Amniotic stem cell (primary cell): ENCODE data around the gene MYOM1.
"Not testable (repeated sequence)": the region's sequence is repeated elsewhere in the genome, so short reads cannot be mapped to it uniquely, and the experiment has no call there.

Experiments used
- DNase-seq: peaks from one replicate; lab custom pipeline; 2025; lab: John Stamatoyannopoulos, UW

Gene MYOM1

DNA sequence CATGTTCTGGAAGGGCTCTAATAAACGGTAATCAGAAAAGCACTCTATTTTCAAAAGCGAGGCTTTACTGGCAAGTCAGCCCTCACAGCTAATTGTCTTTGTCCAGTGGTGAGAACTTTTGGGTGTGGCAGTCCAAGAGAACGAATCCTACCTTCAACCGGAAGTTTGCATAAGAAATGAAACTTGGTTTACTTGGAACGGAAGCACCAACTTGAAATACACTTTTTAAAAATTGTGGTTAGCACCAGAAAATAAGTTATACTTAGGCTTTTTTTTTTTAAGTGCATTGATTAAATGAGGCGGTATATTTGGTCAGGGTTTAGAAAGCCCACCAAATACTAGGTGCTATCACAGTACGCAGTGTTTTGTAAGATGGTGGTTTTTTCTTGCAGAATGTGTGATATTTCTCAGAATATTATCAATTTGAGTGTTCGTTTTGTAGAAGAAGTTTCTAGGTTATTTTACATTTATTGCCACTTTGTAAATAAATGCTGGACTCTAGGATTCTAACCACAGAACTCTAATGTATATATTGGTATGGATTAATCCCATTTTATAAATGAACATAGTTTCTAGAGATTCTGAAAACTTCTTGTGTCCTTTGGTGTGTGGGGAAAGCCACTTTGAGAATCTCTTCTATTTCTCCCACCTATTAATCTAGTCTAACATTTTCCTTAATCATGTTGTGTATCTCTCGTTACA lies 29.0 kb upstream of the MYOM1 start:
- no peak for DNase-seq

GRCh38 chr18:3248062-3248657 lies 28.4 kb upstream of the MYOM1 start:
- no peak for DNase-seq

DNA sequence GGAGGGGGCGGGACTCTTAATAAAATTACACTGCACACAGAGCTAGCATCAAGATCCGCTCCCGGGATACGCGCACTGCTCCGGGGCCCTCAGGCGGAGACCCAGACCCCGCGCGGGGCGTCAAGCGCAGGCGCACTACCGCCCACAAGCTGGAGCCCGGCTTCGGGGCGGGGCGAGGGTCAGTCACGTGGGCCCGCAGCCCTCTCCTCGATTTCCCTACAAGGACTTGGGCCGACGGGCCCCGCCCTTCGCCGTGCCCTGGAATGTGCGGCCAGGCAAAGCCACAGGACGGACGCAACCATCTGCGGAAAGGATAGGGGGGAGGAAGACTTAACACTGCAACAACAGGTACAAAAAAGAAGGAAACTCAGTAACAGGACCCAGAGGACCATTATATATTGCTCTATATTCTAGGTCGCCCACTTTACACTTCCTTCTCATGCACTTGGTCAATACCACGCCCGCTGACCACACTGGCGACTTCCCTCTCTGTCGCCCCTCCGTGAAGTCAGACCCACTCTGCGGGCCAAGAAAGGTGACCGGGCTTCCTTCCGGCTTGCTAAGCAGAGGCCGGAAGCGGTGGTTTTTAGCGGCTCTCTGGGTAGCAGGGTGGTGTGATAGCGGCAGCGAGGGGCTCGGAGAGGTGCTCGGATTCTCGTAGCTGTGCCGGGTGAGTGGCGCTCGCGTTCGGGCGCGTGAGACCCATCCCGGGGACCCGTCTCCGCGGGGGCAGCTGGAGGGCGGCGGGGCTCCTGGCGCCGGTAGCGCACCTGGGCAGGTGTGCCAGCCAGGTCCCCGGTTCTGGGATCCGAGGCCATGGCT lies 27.7 kb upstream of the MYOM1 start, which contains the start of gene MYL12A:
TSS of gene MYL12A (plus strand) at position 562 of the 822 bp plus-strand sequence. CDS start 5,447 bp downstream, outside the sequence.
- DNase-seq = peak; percentile 85

GRCh38 chr18:3246635-3247239 lies 27.0 kb upstream of the MYOM1 start:
- no peak for DNase-seq

DNA sequence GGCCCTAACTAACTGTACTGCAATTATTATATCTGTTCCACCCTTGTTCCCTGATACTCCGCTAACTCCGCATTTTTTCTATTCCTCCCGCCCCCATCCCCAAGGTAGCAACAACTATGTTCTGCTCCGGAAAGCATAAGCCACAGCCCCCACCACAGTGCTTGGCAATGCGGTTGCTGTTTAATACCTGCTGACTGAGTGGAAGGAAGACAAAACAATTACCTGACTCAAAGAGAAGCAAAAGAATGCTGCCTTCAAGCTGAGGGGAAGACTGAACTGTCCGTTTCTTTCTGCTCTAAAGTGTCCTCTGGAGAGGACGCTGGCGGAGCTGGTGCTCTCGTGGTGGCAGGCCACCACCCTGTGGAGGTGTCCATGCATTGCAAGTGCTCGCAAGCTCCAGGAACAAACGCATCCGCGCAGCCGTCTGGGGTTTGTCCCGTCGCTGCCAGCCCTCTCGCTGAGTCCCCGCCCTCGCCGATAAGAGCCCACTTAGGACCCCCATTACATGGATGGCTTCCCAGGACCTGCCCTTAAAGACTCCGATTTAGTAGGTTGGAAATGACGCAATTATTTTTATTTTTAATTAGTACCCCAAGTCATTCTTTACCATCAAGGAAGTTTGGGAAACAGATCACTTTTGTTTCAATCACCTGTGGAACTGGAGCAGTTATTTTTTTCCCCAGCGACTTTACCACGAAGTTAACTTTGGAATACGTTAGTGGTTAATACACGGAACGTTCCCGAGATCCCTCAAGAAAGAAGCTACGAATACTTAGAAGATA lies 26.3 kb upstream of the MYOM1 start:
- DNase-seq = peak; percentile 66

GRCh38 chr18:3245185-3245564 lies 25.4 kb upstream of the MYOM1 start:
- DNase-seq = no peak

GRCh38 chr18:3238742-3239141 lies 19.0 kb upstream of the MYOM1 start:
- no peak for DNase-seq

- DNase-seq = no peak
Observed at GRCh38 chr18:3236470-3236869, 16.7 kb upstream of the MYOM1 start.

GRCh38 chr18:3235846-3236245 lies 16.1 kb upstream of the MYOM1 start:
- DNase-seq = no peak

DNA sequence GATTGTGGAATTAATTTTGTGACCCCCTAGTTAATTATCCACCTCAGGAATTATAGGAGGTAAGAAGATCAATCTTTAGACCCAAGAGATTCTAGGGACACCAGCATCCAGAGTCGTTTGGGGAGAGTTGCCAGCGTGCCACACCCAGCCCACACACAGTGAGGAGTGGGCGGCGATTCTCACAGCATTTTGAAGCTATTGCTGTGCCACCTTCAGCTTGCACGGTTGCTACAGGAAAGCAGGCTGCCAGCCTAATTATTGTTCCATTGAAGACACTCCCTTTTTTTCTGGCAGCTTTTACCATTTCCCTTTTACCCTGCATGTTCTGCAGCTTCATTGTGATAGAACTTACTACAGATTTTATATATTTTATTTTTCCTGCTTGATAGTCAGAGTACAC lies 14.7 kb upstream of the MYOM1 start:
- DNase-seq = no peak

DNA sequence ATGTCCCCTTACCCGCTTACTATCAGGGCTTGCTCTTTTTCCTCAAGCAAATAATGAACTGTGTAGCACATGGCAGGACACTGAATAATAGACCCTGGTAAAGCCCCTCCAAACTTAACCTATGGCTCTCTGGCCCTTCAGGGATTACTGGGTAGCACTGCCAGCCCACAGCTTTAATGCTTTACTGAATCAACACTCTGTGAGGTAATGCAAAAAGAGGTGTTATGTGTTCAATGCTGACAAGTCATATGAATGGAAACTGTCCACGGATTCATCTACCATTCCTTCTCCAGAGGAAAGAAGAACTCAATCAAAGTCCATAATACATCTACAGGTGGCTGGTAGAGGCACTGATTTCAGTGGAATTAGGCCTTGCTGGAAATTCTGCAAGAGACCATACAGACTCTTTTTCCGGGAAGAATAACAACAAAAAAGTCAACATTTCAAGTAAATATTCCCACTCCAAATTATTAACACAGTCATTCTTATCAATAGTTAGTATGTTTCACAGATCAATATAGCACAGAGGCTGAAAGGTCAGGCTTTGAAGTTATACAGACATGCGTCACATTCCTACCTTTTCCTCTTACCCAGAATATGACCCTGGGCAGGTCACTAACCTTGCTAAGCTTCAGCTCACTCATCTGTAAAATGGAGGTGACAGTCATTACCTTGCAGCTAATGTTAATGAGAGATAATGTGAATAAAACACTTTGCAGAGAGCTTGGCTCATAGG lies 13.8 kb upstream of the MYOM1 start:
- no peak for DNase-seq

DNA sequence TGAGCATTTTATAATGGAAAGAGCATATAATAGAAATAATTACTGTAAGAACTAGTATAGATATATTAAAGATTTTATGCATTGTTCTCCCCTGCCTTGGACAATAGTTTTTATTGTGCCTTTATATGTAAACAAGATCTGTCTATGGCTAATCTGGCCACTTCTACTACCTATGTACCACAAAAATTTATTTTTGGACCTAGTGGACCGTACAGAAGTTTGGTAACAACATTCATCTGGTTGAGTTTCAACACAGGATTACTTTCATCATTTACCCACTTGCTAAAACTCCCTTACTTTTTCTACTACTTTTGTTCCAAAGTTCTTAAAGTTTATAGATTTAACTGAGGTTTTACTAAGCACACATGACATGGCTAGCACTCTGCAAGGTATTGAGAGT lies 13.2 kb upstream of the MYOM1 start:
- no peak for DNase-seq

DNA sequence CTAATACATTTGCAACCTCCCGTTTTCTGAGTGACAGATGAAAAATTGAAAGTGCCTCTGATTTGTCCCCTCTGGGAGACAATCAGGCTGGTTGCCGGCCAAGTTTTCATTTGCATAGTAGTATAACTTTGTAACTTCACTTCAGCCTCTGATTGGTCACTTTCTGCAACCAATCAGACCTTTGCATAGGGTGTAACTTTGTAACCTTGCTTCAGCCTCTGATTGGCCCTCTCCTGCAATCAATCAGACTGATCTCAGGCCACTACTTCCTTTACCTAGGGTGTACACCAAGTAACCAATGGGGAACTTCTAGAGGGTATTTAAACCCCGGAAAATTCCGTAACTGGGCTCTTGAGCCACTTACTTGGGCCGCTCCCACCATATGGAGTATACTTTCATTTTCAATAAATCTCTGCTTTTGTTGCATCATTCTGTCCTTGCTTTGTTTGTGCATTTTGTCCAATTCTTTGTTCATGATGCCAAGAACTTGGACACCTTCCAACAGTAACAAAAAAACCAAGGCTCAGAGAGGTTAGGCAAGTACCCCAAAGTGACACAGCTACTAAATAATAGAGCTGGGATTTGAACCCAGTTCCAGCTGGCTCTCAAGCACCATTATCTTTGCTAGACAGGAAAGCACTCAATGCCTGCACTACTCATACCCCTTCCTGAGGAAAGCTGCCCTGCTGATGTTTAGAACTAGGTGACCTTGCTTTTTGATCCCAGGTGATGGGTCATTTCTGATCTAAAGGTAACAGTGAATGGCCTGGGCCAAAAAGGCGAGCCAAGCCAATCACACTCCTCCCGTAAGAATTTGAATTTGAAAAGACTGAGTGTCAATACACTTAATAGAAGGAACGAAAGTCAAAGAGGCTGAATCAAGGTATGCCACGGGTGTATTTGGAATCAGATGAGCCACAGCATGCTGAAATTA lies 10.9 kb upstream of the MYOM1 start:
- no peak for DNase-seq

DNA sequence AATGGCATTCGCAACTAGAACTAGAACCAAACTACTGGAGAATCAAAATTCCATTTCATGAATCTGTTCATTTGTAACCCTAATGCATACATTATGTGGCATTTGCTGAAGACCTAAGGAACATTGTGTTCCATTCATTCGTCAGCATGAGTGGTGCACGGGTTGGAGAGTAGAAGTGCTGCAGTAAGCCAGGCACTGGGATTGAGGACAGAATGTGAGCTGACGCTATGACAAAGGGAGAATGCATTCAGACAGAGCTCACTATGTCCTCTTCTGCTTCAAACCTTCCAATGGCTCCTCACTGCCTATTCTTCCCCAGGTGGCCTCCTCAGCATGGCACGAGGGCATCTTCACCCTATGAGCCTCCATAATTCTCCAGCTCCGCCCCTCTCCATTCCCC lies 6.3 kb upstream of the MYOM1 start:
- DNase-seq = no peak

DNA sequence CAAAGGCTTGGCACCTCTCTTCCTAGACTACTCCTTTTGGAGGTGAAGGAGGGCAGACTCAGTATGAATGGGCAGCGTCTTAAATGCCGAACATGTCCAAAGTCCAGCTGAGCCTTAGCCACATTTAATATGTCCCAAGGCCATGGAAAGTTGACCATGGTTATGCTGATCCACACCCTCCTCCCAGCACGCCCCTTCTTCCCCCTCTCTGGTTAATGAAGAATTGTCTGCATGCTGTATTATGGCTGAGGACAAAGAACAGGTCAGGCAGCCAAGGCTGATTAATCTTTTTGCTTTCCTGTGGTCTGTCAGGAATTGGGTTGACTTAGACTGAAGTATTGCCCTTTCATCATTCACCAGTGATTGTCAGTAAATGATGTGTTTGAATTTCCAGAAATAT lies 5.8 kb upstream of the MYOM1 start:
- no peak for DNase-seq

- DNase-seq = no peak
Observed at GRCh38 chr18:3224223-3224622, 4.5 kb upstream of the MYOM1 start.

GRCh38 chr18:3223356-3223755 lies 3.6 kb upstream of the MYOM1 start:
- no peak for DNase-seq

- no peak for DNase-seq
Observed at GRCh38 chr18:3221496-3221895, 1.7 kb upstream of the MYOM1 start.

- DNase-seq = not testable (repeated sequence)
Observed at GRCh38 chr18:3220868-3221267, 1.1 kb upstream of the MYOM1 start.

DNA sequence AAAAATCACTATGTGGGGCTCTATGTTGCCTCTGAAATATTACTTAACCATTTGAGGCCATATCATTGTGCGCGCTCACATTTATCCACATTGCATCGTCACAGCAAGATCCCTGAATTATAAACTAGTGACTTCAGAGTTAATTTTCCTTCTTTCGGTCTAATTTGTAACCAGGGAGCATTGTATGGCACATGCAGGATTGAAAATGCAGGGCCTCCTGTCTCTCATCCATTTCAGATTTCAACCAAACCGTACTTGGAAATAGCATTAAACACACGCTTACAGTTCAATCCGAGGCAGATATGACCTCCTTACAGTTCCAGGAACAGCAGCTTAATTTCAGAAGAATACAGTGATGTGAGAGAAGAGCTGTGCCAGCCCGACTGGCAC lies 532 bp downstream of the MYOM1 start:
- DNase-seq = no peak
